KMS-11 (cell line): ENCODE data around the gene LIMS1.
"Not testable (repeated sequence)": the region's sequence is repeated elsewhere in the genome, so short reads cannot be mapped to it uniquely, and the experiment has no call there.

Source experiments
- H2AFZ ChIP-seq: fragments of 200-600 bp; sonication (generic); 2 replicates; pipeline ENCODE4 v1.6.1; 2016; ENCODE audit warnings: antibody characterized with exemption, mixed run types, low read depth
- H3K27ac ChIP-seq: fragments of 200-600 bp; sonication (generic); 2 replicates; pipeline ENCODE4 v1.6.1; 2016; ENCODE audit warnings: mild to moderate bottlenecking, mixed run types
- H3K27me3 ChIP-seq: fragments of 200-600 bp; sonication (generic); 2 replicates; pipeline ENCODE4 v1.6.1; 2017; ENCODE audit warnings: mild to moderate bottlenecking, low read depth, mixed run types, moderate library complexity; ENCODE audit not compliant: insufficient read depth
- H3K36me3 ChIP-seq: fragments of 200-600 bp; sonication (generic); 2 replicates; pipeline ENCODE4 v1.6.1; 2017; ENCODE audit warnings: mild to moderate bottlenecking, mixed run types; ENCODE audit not compliant: insufficient read depth
- H3K4me1 ChIP-seq: fragments of 200-600 bp; sonication (generic); 2 replicates; pipeline ENCODE4 v1.6.1; 2016; ENCODE audit warnings: mild to moderate bottlenecking, low read depth, mixed run types; ENCODE audit not compliant: poor library complexity, severe bottlenecking
- H3K4me2 ChIP-seq: fragments of 200-600 bp; sonication (generic); 2 replicates; pipeline ENCODE4 v1.7.0; 2016; ENCODE audit warnings: mild to moderate bottlenecking, mixed run types
- H3K4me3 ChIP-seq: fragments of 200-600 bp; sonication (generic); IDR thresholded peaks from 2 replicates; pipeline ENCODE4 v1.6.1; 2017; ENCODE audit warnings: low read depth, low read length, mixed read lengths; ENCODE audit not compliant: insufficient read depth
- H3K79me2 ChIP-seq: fragments of 200-600 bp; sonication (generic); 2 replicates; pipeline ENCODE4 v1.6.1; 2016; ENCODE audit warnings: low read depth, mixed run types; ENCODE audit not compliant: insufficient read depth
- H3K9ac ChIP-seq: fragments of 200-600 bp; sonication (generic); 2 replicates; pipeline ENCODE4 v1.6.1; 2016; ENCODE audit warnings: mild to moderate bottlenecking, mixed run types
- H4K20me1 ChIP-seq: fragments of 200-600 bp; sonication (generic); 2 replicates; pipeline ENCODE4 v1.6.1; 2016; ENCODE audit warnings: mild to moderate bottlenecking, mixed run types; ENCODE audit not compliant: insufficient read depth
- TF ChIP-seq, protein P1 (sequence below): fragments of 200-600 bp; sonication (generic); conservative IDR thresholded peaks from 2 replicates; pipeline ENCODE4 v1.6.1; 2017; ENCODE audit warnings: low read depth, mild to moderate bottlenecking, antibody characterized with exemption, low read length, moderate library complexity, mixed read lengths

LIMS1 gene

DNA sequence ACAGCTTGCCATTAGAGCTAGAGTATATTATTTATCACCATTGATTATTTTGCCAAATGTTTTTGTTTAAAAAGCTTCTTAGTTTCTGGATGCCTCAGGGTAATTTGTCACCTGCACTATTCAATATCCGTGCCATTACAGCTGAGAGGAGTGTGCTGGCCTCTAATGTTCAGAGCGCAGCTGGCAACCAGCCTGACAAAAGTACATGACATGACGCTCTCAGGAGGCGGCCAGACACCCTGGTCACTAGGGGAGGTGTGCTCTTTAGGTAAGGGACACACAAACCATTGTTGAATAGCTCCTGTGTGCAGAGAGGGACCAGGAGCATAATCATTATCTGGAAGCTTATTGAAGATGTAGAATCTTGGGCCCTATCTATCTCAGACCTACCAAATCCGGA, 20.3 kb downstream of the LIMS1 start:
- H2AFZ ChIP-seq, result no peak overlapping the region
- H3K27ac ChIP-seq, result no peak overlapping the region
- H3K4me1 ChIP-seq, result no peaks in the 10 kb centered on the region
- no peaks in the 10 kb centered on the region for H3K27me3 ChIP-seq
- no peak overlapping the region for H3K9ac ChIP-seq
- no peak overlapping the region for H3K4me3 ChIP-seq
- TF ChIP-seq, protein P1, sequence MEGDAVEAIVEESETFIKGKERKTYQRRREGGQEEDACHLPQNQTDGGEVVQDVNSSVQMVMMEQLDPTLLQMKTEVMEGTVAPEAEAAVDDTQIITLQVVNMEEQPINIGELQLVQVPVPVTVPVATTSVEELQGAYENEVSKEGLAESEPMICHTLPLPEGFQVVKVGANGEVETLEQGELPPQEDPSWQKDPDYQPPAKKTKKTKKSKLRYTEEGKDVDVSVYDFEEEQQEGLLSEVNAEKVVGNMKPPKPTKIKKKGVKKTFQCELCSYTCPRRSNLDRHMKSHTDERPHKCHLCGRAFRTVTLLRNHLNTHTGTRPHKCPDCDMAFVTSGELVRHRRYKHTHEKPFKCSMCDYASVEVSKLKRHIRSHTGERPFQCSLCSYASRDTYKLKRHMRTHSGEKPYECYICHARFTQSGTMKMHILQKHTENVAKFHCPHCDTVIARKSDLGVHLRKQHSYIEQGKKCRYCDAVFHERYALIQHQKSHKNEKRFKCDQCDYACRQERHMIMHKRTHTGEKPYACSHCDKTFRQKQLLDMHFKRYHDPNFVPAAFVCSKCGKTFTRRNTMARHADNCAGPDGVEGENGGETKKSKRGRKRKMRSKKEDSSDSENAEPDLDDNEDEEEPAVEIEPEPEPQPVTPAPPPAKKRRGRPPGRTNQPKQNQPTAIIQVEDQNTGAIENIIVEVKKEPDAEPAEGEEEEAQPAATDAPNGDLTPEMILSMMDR, result no peak
- no peaks in the 10 kb centered on the region for H3K79me2 ChIP-seq
- no peaks in the 10 kb centered on the region for H4K20me1 ChIP-seq
- no peak overlapping the region for H3K4me2 ChIP-seq
- no peaks in the 10 kb centered on the region for H3K36me3 ChIP-seq

DNA sequence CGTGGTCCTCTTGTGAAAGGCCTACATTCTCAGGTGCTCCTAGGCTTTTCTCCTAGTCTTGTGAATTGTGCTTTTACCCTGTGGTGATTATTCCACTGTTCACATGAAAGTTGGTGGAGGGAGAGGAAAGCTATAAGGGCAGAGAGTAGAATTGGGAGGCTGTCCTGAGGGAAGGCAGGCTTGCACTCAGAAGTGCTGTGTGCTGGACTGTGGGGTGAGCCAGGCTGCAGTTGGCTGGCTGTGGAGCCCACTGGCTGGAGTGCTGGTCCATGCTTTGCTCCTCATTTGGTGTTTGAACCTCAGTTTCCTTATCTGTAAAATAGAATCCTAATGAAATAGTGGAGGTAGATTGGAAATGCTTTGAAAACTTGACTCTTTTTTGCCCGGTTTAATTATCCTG, 21.3 kb downstream of the LIMS1 start:
- H4K20me1 ChIP-seq, result no peaks in the 10 kb centered on the region
- no peak overlapping the region for H3K27ac ChIP-seq
- H3K79me2 ChIP-seq, result no peaks in the 10 kb centered on the region

DNA sequence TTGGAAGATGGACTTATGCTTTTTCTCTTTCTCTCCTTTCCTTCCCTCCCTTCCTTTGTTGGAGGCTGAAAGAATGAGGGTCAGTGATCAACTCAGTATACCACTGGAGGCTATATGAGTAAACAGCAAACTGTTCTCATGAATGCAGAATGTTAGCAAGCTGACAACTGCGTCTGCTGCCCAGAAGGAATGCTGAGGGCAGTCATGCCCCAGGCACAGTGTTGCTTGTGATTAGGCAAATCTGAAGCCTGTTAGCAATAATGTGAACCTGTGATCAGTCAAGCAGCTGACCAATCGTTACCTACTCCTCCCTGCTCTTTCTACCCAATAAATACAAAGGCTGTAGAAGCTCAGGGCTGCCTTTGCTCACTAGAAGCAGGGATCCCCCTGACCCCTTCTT, 22.3 kb downstream of the LIMS1 start:
- not testable (repeated sequence) for H3K27ac ChIP-seq, H3K36me3 ChIP-seq, H3K4me1 ChIP-seq, H3K9ac ChIP-seq, H3K4me2 ChIP-seq, H2AFZ ChIP-seq, H3K27me3 ChIP-seq, H3K79me2 ChIP-seq, H3K4me3 ChIP-seq, H4K20me1 ChIP-seq

More for the DNA sequence above, 21.3 kb downstream of the LIMS1 start:
- no peak overlapping the region for H2AFZ ChIP-seq
- H3K9ac ChIP-seq, result no peak overlapping the region
- no peak overlapping the region for H3K4me2 ChIP-seq
- TF ChIP-seq, protein P1, result no peak
- no peak overlapping the region for H3K4me3 ChIP-seq
- no peaks in the 10 kb centered on the region for H3K27me3 ChIP-seq
- H3K4me1 ChIP-seq, result no peaks in the 10 kb centered on the region
- no peaks in the 10 kb centered on the region for H3K36me3 ChIP-seq

DNA sequence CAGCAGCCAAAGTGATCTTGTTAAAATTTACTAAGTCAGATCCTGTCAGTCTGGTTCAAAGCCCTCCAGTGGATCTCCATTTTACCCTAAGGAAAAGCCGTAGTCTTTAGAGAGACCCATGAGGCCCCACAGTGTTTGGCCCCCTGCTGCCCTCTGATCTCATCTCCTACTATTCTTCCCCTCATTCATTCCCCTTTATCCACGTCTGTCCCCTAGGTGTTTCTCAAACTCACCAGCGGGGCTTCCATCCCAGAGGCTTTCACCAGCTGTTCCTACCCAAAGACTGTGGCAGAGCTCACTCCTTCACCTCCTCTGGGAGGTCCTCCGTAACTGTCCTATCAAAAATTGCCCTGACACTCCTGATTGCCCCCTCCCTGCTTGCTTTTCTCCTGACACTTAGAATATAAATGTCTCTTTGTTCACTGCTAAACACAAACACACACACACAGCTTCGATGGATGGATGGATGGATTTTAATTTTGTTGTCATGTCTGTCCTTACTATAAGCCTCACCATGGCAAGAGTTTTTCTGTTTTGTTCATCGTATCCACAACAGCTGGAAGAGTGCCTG, 26.1 kb downstream of the LIMS1 start:
- H3K36me3 ChIP-seq, result no peaks in the 10 kb centered on the region
- H3K4me1 ChIP-seq, result peaks cover 11% of the 10 kb centered on the region
- TF ChIP-seq, protein P1, result no peak
- H3K9ac ChIP-seq, result no peak overlapping the region
- H4K20me1 ChIP-seq, result no peaks in the 10 kb centered on the region
- no peak overlapping the region for H3K27ac ChIP-seq
- no peak overlapping the region for H3K4me3 ChIP-seq
- no peak overlapping the region for H2AFZ ChIP-seq
- no peaks in the 10 kb centered on the region for H3K27me3 ChIP-seq
- no peaks in the 10 kb centered on the region for H3K79me2 ChIP-seq
- no peak overlapping the region for H3K4me2 ChIP-seq

DNA sequence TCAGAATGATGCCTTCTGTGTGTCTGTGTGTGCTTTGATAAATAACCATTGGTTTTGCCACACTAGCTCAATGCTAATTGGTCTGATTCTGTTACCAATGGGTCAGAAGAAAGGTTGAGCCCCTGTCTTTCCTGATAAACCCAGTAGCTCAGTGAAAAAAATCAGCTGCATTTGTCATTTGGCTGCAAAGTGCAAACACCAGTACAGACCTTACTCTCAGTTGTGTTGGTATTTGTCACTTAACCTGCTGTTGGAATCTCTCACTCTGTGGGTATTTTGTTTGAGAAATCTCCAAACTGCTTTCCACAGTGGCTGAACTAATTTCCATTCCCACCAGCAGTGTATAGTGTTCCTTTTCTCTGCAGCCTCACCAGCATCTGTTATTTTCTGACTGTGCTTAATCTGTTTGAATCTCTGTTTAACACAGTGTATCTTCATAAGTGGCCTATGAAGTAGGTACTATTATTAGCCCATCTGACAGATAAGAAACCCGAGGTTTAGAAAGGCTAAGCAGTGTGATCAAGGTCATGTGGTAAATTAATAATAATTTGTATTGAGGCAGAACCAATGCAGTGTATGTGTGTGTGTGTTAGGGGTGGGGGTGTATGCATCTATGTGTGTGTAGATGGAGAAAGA, 26.7 kb downstream of the LIMS1 start:
- H2AFZ ChIP-seq, result no peak overlapping the region
- TF ChIP-seq, protein P1, result no peak
- peaks cover 18% of the 10 kb centered on the region for H3K4me1 ChIP-seq
- no peak overlapping the region for H3K9ac ChIP-seq
- H3K27ac ChIP-seq, result no peak overlapping the region
- no peaks in the 10 kb centered on the region for H4K20me1 ChIP-seq
- no peak overlapping the region for H3K4me3 ChIP-seq
- no peaks in the 10 kb centered on the region for H3K79me2 ChIP-seq
- H3K4me2 ChIP-seq, result no peak overlapping the region
- H3K27me3 ChIP-seq, result no peaks in the 10 kb centered on the region
- no peaks in the 10 kb centered on the region for H3K36me3 ChIP-seq
